H1 (cell line): ENCODE results near the gene WTIP. TPM values are rescaled to one million over a fixed set of nuclear protein-coding genes. Genes with fewer than 3 reads are reported as not detected.

Source experiments
- CTCF ChIA-PET: fragments of 300-600 bp; sonication (Branson Sonifier 250); formaldehyde crosslinking; loops from one replicate; lab custom pipeline; 2021; ENCODE audit not compliant: partially characterized antibody; lab: Charles Lee
- POLR2A ChIA-PET: fragments of 300-600 bp; sonication (Branson Sonifier 250); formaldehyde crosslinking; loops from one replicate; lab custom pipeline; 2021; ENCODE audit warnings: inconsistent platforms; ENCODE audit not compliant: partially characterized antibody; lab: Charles Lee
- DNase-seq, 2 experiments: peaks; one replicate each; pipeline versions ENCODE4 v3.0.0 to v3.0.0-alpha.2; 2010 to 2022; ENCODE audit warnings: low spot score in 2 of 2, low read depth in 1 of 2, mixed read lengths in 1 of 2
- FAIRE-seq: peaks from 2 replicates; lab custom pipeline; 2011; peaks lifted over from hg19 to GRCh38; lab: Jason Lieb, UNC
- H2AFZ ChIP-seq: 2 replicates; pipeline ENCODE4 v1.8.1; 2012; ENCODE audit warnings: low read length, inconsistent platforms
- H2AK5ac ChIP-seq: 2 replicates; pipeline ENCODE4 v1.6.1; 2013; ENCODE audit warnings: low read depth, low read length
- H2BK120ac ChIP-seq: replicated peaks from 2 replicates; pipeline ENCODE3; 2013; ENCODE audit warnings: low read depth, low read length, inconsistent platforms
- H2BK12ac ChIP-seq: 2 replicates; pipeline ENCODE4 v1.6.1; 2013; ENCODE audit warnings: low read depth, low read length
- H2BK15ac ChIP-seq: 2 replicates; pipeline ENCODE4 v1.6.1; 2013; ENCODE audit warnings: low read length
- H2BK20ac ChIP-seq: 2 replicates; pipeline ENCODE4 v1.6.1; 2013; ENCODE audit warnings: low read length
- H2BK5ac ChIP-seq: 2 replicates; pipeline ENCODE4 v1.6.1; 2013; ENCODE audit warnings: low read depth, low read length
- H3K14ac ChIP-seq: 2 replicates; pipeline ENCODE4 v1.6.1; 2013; ENCODE audit warnings: inconsistent platforms; ENCODE audit not compliant: insufficient read length
- H3K18ac ChIP-seq: 2 replicates; pipeline ENCODE4 v1.6.1; 2013; ENCODE audit warnings: low read length; ENCODE audit errors: extremely low read depth
- H3K23ac ChIP-seq: 2 replicates; pipeline ENCODE4 v1.6.1; 2013; ENCODE audit warnings: inconsistent platforms; ENCODE audit not compliant: insufficient read length
- H3K23me2 ChIP-seq: 2 replicates; pipeline ENCODE4 v1.6.1; 2013; ENCODE audit warnings: low read depth, low read length
- H3K27ac ChIP-seq: 2 replicates; pipeline ENCODE4 v1.6.1; 2011; ENCODE audit warnings: low read depth, low read length, inconsistent platforms
- H3K27me3 ChIP-seq, 4 experiments: replicated peaks in 1 of 4; 1 replicate in 1 of 4; 2 replicates in 3 of 4; pipeline versions ENCODE4 v1.6.1 to v1.8.1; 2011 to 2013; ENCODE audit warnings: low read length in 3 of 4, mild to moderate bottlenecking in 3 of 4, inconsistent platforms in 2 of 4, mixed read lengths in 2 of 4, moderate library complexity in 1 of 4; ENCODE audit not compliant: control insufficient read depth in 3 of 4, insufficient read depth in 3 of 4; ENCODE audit errors: extremely low read depth in 1 of 4
- H3K36me3 ChIP-seq, 4 experiments: 2 replicates each; pipeline versions ENCODE4 v1.6.1 to v1.8.1; 2011 to 2013; ENCODE audit warnings: mild to moderate bottlenecking in 4 of 4, low read length in 3 of 4, moderate library complexity in 2 of 4, control low read depth in 1 of 4, inconsistent platforms in 1 of 4; ENCODE audit not compliant: insufficient read depth in 4 of 4, control insufficient read depth in 2 of 4
- H3K4ac ChIP-seq: replicated peaks from 2 replicates; pipeline ENCODE3; 2013; ENCODE audit warnings: low read length, low read depth, mixed read lengths, inconsistent platforms; ENCODE audit not compliant: insufficient read length
- H3K4me1 ChIP-seq, 4 experiments: replicated peaks in 1 of 4; 1 replicate in 1 of 4; 2 replicates in 3 of 4; pipeline versions ENCODE4 v1.6.1 to v1.8.1; 2011 to 2013; ENCODE audit warnings: low read length in 3 of 4, inconsistent platforms in 2 of 4, mixed read lengths in 1 of 4; ENCODE audit not compliant: insufficient read depth in 4 of 4, control insufficient read depth in 3 of 4
- H3K4me2 ChIP-seq, 2 experiments: 2 replicates each; pipeline versions ENCODE4 v1.6.1 to v1.8.1; 2011 to 2013; ENCODE audit warnings: low read depth in 2 of 2, low read length in 2 of 2, control low read depth in 1 of 2, inconsistent platforms in 1 of 2, mild to moderate bottlenecking in 1 of 2; ENCODE audit not compliant: insufficient read depth in 1 of 2
- H3K4me3 ChIP-seq, 4 experiments: fragments of 200-600, 300-600 bp in 1 of 4; sonication (generic), shearing (Covaris generic), sonication (Bioruptor Twin) in 1 of 4; 2 replicates each; pipeline versions ENCODE4 v1.5.1 to v1.8.1; 2011 to 2016; ENCODE audit warnings: low read length in 4 of 4, low read depth in 3 of 4, control low read depth in 2 of 4, inconsistent platforms in 2 of 4, mild to moderate bottlenecking in 2 of 4, mixed read lengths in 1 of 4, moderate library complexity in 1 of 4; ENCODE audit not compliant: insufficient read depth in 2 of 4; ENCODE audit errors: extremely low read depth in 1 of 4
- H3K56ac ChIP-seq: replicated peaks from 2 replicates; pipeline ENCODE3; 2013; ENCODE audit warnings: low read depth, mild to moderate bottlenecking, mixed read lengths, low read length, inconsistent platforms; ENCODE audit not compliant: insufficient read length
- H3K79me1 ChIP-seq: 2 replicates; pipeline ENCODE4 v1.6.1; 2013; ENCODE audit warnings: low read depth, low read length, control low read depth
- H3K79me2 ChIP-seq, 2 experiments: 2 replicates each; pipeline versions ENCODE4 v1.6.1 to v1.8.1; 2012 to 2013; ENCODE audit warnings: low read length in 2 of 2, mild to moderate bottlenecking in 2 of 2, inconsistent platforms in 1 of 2; ENCODE audit not compliant: insufficient read depth in 2 of 2, control insufficient read depth in 1 of 2
- H3K9ac ChIP-seq, 4 experiments: replicated peaks in 1 of 4; 1 replicate in 1 of 4; 2 replicates in 3 of 4; pipeline versions ENCODE4 v1.6.1 to v1.8.1; 2011 to 2013; ENCODE audit warnings: low read depth in 3 of 4, low read length in 3 of 4, control low read depth in 2 of 4, mild to moderate bottlenecking in 2 of 4, moderate library complexity in 2 of 4, inconsistent platforms in 1 of 4; ENCODE audit errors: extremely low read depth in 1 of 4
- H3K9me3 ChIP-seq, 2 experiments: 2 replicates each; pipeline versions ENCODE4 v1.6.1 to v1.8.1; 2012 to 2013; ENCODE audit warnings: mild to moderate bottlenecking in 2 of 2, moderate library complexity in 2 of 2, control low read depth in 1 of 2, inconsistent platforms in 1 of 2, low read depth in 1 of 2, low read length in 1 of 2, mixed read lengths in 1 of 2; ENCODE audit not compliant: insufficient read depth in 2 of 2
- H4K20me1 ChIP-seq, 2 experiments: replicated peaks in 1 of 2; 2 replicates each; pipeline versions ENCODE3 to v1.8.1; 2011 to 2013; ENCODE audit warnings: inconsistent platforms in 2 of 2, low read length in 2 of 2, mild to moderate bottlenecking in 1 of 2; ENCODE audit not compliant: insufficient read depth in 2 of 2, control insufficient read depth in 1 of 2
- H4K5ac ChIP-seq: 2 replicates; pipeline ENCODE4 v1.6.1; 2013; ENCODE audit warnings: low read length, low read depth, mixed read lengths, inconsistent platforms; ENCODE audit not compliant: insufficient read length
- H4K8ac ChIP-seq: 2 replicates; pipeline ENCODE4 v1.8.0; 2013; ENCODE audit warnings: mild to moderate bottlenecking, moderate library complexity, low read length, inconsistent platforms; ENCODE audit not compliant: insufficient read depth; ENCODE audit errors: extremely low read depth
- H4K91ac ChIP-seq: replicated peaks from 2 replicates; pipeline ENCODE3; 2013; ENCODE audit warnings: low read length, mixed read lengths, inconsistent platforms; ENCODE audit not compliant: insufficient read length
- CHD1 ChIP-seq: IDR thresholded peaks from 2 replicates; pipeline ENCODE4 v1.6.1; 2012; ENCODE audit warnings: low read depth, low read length, improper control_type of control experiment
- EP300 ChIP-seq, 2 experiments: IDR thresholded peaks; 1 replicate in 1 of 2; 2 replicates in 1 of 2; pipeline ENCODE4 v1.6.1; 2011 to 2012; ENCODE audit warnings: low read depth in 2 of 2, low read length in 2 of 2, mild to moderate bottlenecking in 2 of 2, borderline replicate concordance in 1 of 2, inconsistent platforms in 1 of 2, moderate library complexity in 1 of 2
- FOSL1 ChIP-seq: IDR thresholded peaks from 2 replicates; pipeline ENCODE4 v1.6.1; 2011; ENCODE audit warnings: mild to moderate bottlenecking, low read depth, low read length, moderate library complexity; ENCODE audit not compliant: insufficient read depth
- JUND ChIP-seq: IDR thresholded peaks from 2 replicates; pipeline ENCODE4 v1.6.1; 2011; ENCODE audit warnings: mild to moderate bottlenecking, improper control_type of control experiment, low read length
- KDM1A ChIP-seq: fragments of 200-600, 300-600 bp; sonication (generic); IDR thresholded peaks from 2 replicates; pipeline ENCODE4 v1.7.1; 2016; ENCODE audit warnings: mild to moderate bottlenecking, low read length, borderline replicate concordance
- POU5F1 ChIP-seq: IDR thresholded peaks from 2 replicates; pipeline ENCODE4 v1.6.1; 2011; ENCODE audit warnings: low read depth, mild to moderate bottlenecking, low read length, moderate library complexity
- RXRA ChIP-seq: IDR thresholded peaks from 2 replicates; pipeline ENCODE4 v1.6.1; 2011; ENCODE audit warnings: low read depth, mild to moderate bottlenecking, low read length, moderate library complexity; ENCODE audit not compliant: insufficient read depth
- SAP30 ChIP-seq: fragments of 300-600 bp; sonication (generic); IDR thresholded peaks from 2 replicates; pipeline ENCODE4 v1.7.1; 2012; ENCODE audit warnings: low read length, moderate library complexity, mild to moderate bottlenecking, inconsistent platforms; ENCODE audit not compliant: insufficient read depth, insufficient replicate concordance
- SP4 ChIP-seq: IDR thresholded peaks from 2 replicates; pipeline ENCODE4 v1.6.1; 2012; ENCODE audit warnings: low read length, inconsistent platforms
- WGBS, 2 experiments: shearing (Covaris generic) in 1 of 2; methylation state at CpG; one replicate each; pipeline versions ENCODE4 v1.1.6 to v1.1.7; 2013 to 2015; ENCODE audit warnings: low lambda C conversion rate in 2 of 2, mixed read lengths in 2 of 2, inconsistent platforms in 1 of 2, low coverage in 1 of 2, missing lambda C conversion rate in 1 of 2; ENCODE audit not compliant: insufficient replicate concordance in 2 of 2, insufficient coverage in 1 of 2, insufficient read length in 1 of 2; ENCODE audit errors: extremely low coverage in 1 of 2, missing lambda C conversion rate in 1 of 2; 5-methylcytosine and 5-hydroxymethylcytosine counted together
- polyA plus RNA-seq, 7 experiments: library from polyadenylated mRNA; depleted of rRNA in 3 of 7; stranded (reverse) in 5 of 7; unstranded in 2 of 7; fragments of >200 nt in 5 of 7; fragments of 200-250 nt in 2 of 7; gene quantifications; 1 replicate in 5 of 7; 2 replicates in 1 of 7; 4 replicates in 1 of 7; pipeline versions ENCODE4 v1.2.1 to v1.2.3, GENCODE V29; 2011 to 2013; ENCODE audit warnings: missing spikeins in 2 of 7, mixed read lengths in 2 of 7
- total RNA-seq: library from RNA; stranded (reverse); fragmentation: NEBNext Ultra II Directional; extraction: Animal tissue kit (Norgen Biotek cat#: 25700); gene quantifications from 2 replicates; pipeline ENCODE4 v1.2.1, GENCODE V29; 2021

Gene WTIP
- total and polyA plus RNA-seq, 2 of the 8 experiments (the other 6 are each of a cell fraction or from before 2014, with no cell fraction given), result 8.7 to 15.4 TPM

DNA sequence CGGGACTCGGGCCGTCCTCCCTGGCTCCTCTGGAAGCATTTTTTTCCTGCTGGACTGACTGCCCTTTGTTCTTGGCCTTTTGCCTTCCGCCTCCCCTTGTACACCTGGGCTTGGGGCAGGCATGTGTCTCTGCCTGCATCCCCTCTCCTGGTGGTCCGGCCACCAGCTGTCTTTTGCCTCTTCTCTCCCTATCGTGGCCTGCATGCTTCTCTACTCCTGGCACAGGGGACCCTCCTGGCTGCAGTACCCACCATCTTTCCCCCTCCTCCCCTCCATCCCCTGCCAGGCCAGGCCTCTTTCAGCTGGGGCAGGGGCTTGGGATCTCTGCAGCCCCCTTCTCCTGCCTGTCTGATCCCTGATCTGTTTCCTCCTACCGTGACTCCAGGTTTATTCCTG is 12.1 kb downstream of the WTIP start:
- no peak overlapping the region; the same call in 1 of the 2 replicates for H4K8ac ChIP-seq
- no peak overlapping the region for H3K56ac ChIP-seq
- H2BK5ac ChIP-seq, result no peak overlapping the region
- H3K4me1 ChIP-seq, result no peaks in the 10 kb centered on the region
- H3K79me2 ChIP-seq, result no peaks in the 10 kb centered on the region; a peak in 1 of 4 replicates
- H3K27me3 ChIP-seq, result no peaks in the 10 kb centered on the region
- no peak overlapping the region for H3K14ac ChIP-seq
- H3K4ac ChIP-seq, result no peak overlapping the region
- no peaks in the 10 kb centered on the region for H3K23me2 ChIP-seq
- H3K18ac ChIP-seq, result no peak overlapping the region
- FAIRE-seq (no peak), DNase-seq (no peak)
- WGBS, 2 experiments, result 96% methylated on average over 6 of the region's 7 CpGs; no CpG with 5 or more reads in 1 of the 2 experiments
- peaks cover 3% of the 10 kb centered on the region; the same call in 1 of the 2 replicates for H3K79me1 ChIP-seq
- no peak overlapping the region for H3K4me3 ChIP-seq
- no peak overlapping the region for H2AK5ac ChIP-seq
- no peak overlapping the region for H4K5ac ChIP-seq
- H2BK15ac ChIP-seq, result no peak overlapping the region
- peaks cover 2 to 24% (median 11%) of the 10 kb centered on the region in 4 experiments; a peak in 7 of 8 replicates for H3K36me3 ChIP-seq
- H3K4me2 ChIP-seq, result no peak overlapping the region
- no peak overlapping the region for H3K27ac ChIP-seq
- H4K91ac ChIP-seq, result no peak overlapping the region
- POLR2A ChIA-PET, result interaction anchor here (1.3 to 8.9 kb wide), 2 partner anchors 10 to 18 kb away, joined by 4 to 63 read pairs; partner anchors contain the start of gene WTIP
- no peaks in the 10 kb centered on the region for H3K9me3 ChIP-seq
- H2AFZ ChIP-seq, result no peak overlapping the region
- no peak overlapping the region for H3K9ac ChIP-seq
- peaks cover 0 to 5% of the 10 kb centered on the region in 2 experiments for H4K20me1 ChIP-seq
- H2BK20ac ChIP-seq, result no peak overlapping the region
- no peak overlapping the region for H2BK120ac ChIP-seq
- H3K23ac ChIP-seq, result no peak overlapping the region
- CTCF ChIA-PET, result interaction anchor here (2.1 kb wide), 1 partner anchor 10 kb away, joined by 5 read pairs; no protein-coding TSS in a partner anchor
- no peak overlapping the region for H2BK12ac ChIP-seq
- no peak for TF ChIP-seq EP300 (IDR thresholded peaks at IDR 0.05; ENCODE audit: borderline replicate concordance in 1 of 2, low read depth in 2 of 2, low read length in 2 of 2)
- no peak for TF ChIP-seq POU5F1
- TF ChIP-seq SAP30, result no peak
- TF ChIP-seq RXRA, result no peak
- TF ChIP-seq JUND, result no peak
- no peak for TF ChIP-seq CHD1
- TF ChIP-seq KDM1A, result no peak
- TF ChIP-seq SP4, result no peak
- TF ChIP-seq FOSL1, result no peak
